ENCODE data around the gene ALDH3B1. TPM values are rescaled to one million over a fixed set of nuclear protein-coding genes. Genes with fewer than 3 reads are reported as not detected.
A peak's percentile ranks its signal among the peaks of the same experiment; 100 is the strongest.

The ALDH3B1 gene
- total RNA-seq, 2 experiments from 2014 or later, result not detected

GRCh38 chr11:68044145-68044813, 34.2 kb downstream of the ALDH3B1 start:
- no peak for ATAC-seq
- ChIA-PET CTCF (no interaction called here), POLR2A (no interaction called here)
- no peaks in the 10 kb centered on the region for H3K27me3 Mint-ChIP-seq (ENCODE audit: low read depth)
- H3K4me1 Mint-ChIP-seq (ENCODE audit: low read depth), result peaks cover 12% of the 10 kb centered on the region
- H3K27ac Mint-ChIP-seq, result no peak overlapping the region
- peaks cover 36% of the 10 kb centered on the region for H3K36me3 Mint-ChIP-seq (ENCODE audit: low read depth)
- H3K4me3 Mint-ChIP-seq, result no peak overlapping the region
- H3K9me3 Mint-ChIP-seq (ENCODE audit: insufficient read depth), result no peaks in the 10 kb centered on the region
- DNase-seq, result no peak

- Mint-ChIP-seq H3K4me1 (ENCODE audit: low read depth) (peaks cover 12% of the 10 kb centered on the region), H3K27me3 (ENCODE audit: low read depth) (no peaks in the 10 kb centered on the region), H3K9me3 (ENCODE audit: insufficient read depth) (no peaks in the 10 kb centered on the region), H3K36me3 (ENCODE audit: low read depth) (peaks cover 34% of the 10 kb centered on the region), H3K27ac (no peak overlapping the region), H3K4me3 (no peak overlapping the region)
- ATAC-seq (no peak), DNase-seq (no peak)
- ChIA-PET POLR2A (no interaction called here), CTCF (no interaction called here)
These were observed 34.8 kb downstream of the ALDH3B1 start for GRCh38 chr11:68044898-68045351.

DNA sequence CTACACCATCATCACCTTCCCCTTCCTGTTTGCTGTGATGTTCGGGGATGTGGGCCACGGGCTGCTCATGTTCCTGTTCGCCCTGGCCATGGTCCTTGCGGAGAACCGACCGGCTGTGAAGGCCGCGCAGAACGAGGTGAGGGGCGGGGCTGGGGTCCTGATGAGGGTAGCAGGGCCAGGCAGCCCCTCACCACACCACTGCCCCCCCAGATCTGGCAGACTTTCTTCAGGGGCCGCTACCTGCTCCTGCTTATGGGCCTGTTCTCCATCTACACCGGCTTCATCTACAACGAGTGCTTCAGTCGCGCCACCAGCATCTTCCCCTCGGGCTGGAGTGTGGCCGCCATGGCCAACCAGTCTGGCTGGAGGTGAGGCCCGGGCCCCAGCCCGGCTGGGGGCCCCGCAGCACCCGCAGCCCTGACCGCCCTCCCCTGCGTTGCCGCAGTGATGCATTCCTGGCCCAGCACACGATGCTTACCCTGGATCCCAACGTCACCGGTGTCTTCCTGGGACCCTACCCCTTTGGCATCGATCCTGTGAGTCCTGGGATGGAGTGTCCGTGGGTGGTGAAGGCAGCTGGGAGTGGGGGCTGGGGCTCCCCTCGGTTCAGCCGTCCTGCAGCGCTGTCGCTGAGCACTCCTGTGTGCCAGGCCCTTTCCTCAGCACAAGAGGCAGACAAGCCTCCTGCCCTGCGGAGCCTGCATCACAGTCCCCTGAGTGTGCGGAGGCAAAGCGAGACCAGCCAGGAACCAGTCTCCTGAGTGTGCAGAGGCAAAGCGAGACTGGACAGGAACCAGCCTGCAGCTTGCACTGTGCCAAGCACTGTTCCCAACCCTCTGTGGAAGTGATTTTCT, 37.5 kb downstream of the ALDH3B1 start:
- no peaks in the 10 kb centered on the region for H3K27me3 Mint-ChIP-seq (ENCODE audit: low read depth)
- CTCF ChIA-PET, result no interaction called here
- no peak for DNase-seq

DNA sequence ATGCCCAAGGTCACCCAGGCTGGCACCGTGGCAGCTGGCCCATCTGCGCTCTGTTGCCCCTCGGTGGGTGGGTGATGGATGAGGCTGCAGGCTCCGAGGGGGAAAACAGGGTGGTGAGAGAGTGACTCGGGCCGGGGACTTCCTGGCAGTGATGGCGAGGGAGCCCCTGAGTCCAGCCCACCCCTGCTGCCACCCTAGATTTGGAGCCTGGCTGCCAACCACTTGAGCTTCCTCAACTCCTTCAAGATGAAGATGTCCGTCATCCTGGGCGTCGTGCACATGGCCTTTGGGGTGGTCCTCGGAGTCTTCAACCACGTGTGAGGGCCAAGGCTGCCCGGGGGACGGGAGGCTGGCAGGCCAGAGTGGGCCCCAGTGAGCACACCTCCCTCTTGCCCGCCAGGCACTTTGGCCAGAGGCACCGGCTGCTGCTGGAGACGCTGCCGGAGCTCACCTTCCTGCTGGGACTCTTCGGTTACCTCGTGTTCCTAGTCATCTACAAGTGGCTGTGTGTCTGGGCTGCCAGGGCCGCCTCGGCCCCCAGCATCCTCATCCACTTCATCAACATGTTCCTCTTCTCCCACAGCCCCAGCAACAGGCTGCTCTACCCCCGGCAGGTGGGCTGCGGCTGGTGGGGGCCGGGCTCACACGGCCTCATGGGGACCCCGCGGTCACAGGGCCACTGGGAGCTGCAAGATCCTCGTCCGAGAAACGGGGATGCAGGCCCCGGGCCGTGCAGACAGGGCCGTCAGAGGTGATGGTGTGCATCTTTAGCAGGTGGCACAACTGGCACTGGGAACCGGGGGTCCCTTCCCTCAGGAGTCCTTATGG, 38.8 kb downstream of the ALDH3B1 start:
- Mint-ChIP-seq H3K4me1 (ENCODE audit: low read depth) (peaks cover 2% of the 10 kb centered on the region), H3K9me3 (ENCODE audit: insufficient read depth) (no peaks in the 10 kb centered on the region), H3K4me3 (no peak overlapping the region), H3K36me3 (ENCODE audit: low read depth) (peaks cover 49% of the 10 kb centered on the region), H3K27me3 (ENCODE audit: low read depth) (no peaks in the 10 kb centered on the region), H3K27ac (no peak overlapping the region)
- ATAC-seq, result no peak
- ChIA-PET CTCF (no interaction called here), POLR2A (no interaction called here)
- DNase-seq, result no peak

More for the DNA sequence above, 37.5 kb downstream of the ALDH3B1 start:
- Mint-ChIP-seq H3K4me1 (ENCODE audit: low read depth) (peaks cover 2% of the 10 kb centered on the region), H3K4me3 (no peak overlapping the region), H3K27ac (no peak overlapping the region), H3K36me3 (ENCODE audit: low read depth) (peaks cover 41% of the 10 kb centered on the region), H3K9me3 (ENCODE audit: insufficient read depth) (no peaks in the 10 kb centered on the region)
- POLR2A ChIA-PET, result no interaction called here
- ATAC-seq, result no peak

DNA sequence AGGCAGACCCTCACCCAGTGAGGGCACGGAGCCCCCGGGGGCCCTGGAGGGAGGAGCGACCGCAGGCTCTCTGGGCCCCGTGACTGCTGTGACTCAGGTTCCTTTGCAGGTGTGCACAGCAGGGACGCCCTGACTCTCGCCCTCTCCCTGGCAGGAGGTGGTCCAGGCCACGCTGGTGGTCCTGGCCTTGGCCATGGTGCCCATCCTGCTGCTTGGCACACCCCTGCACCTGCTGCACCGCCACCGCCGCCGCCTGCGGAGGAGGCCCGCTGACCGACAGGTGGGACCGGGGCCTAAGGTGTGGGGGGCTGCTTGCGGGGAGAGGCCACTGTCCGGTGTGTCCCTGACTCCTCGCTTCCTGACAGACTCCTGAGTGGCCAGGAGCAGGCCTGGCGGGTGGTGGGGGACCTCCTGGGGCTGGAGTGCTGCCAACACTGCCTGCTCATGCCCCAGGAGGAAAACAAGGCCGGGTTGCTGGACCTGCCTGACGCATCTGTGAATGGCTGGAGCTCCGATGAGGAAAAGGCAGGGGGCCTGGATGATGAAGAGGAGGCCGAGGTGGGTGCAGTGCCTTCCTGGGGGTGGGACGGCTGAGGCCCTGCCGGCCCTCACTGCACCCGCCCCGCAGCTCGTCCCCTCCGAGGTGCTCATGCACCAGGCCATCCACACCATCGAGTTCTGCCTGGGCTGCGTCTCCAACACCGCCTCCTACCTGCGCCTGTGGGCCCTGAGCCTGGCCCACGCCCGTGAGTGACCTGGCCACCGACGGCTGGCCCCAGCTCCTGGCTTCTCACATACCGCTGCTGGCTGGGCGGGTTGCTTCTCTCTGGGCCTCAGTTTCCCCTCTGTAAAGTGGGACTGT, 39.6 kb downstream of the ALDH3B1 start:
- DNase-seq (no peak), ATAC-seq (no peak)
- H3K27me3 Mint-ChIP-seq (ENCODE audit: low read depth), result no peaks in the 10 kb centered on the region
- ChIA-PET POLR2A (no interaction called here), CTCF (no interaction called here)
- peaks cover 44% of the 10 kb centered on the region for H3K36me3 Mint-ChIP-seq (ENCODE audit: low read depth)
- H3K27ac Mint-ChIP-seq, result no peak overlapping the region
- peaks cover 2% of the 10 kb centered on the region for H3K4me1 Mint-ChIP-seq (ENCODE audit: low read depth)
- H3K9me3 Mint-ChIP-seq (ENCODE audit: insufficient read depth), result no peaks in the 10 kb centered on the region
- H3K4me3 Mint-ChIP-seq, result no peak overlapping the region

GRCh38 chr11:68050371-68050841, 40.3 kb downstream of the ALDH3B1 start:
- CTCF ChIA-PET, result no interaction called here
- no peak overlapping the region for H3K4me3 Mint-ChIP-seq
- no peaks in the 10 kb centered on the region for H3K27me3 Mint-ChIP-seq (ENCODE audit: low read depth)
- DNase-seq (no peak), ATAC-seq (no peak)
- no peaks in the 10 kb centered on the region for H3K9me3 Mint-ChIP-seq (ENCODE audit: insufficient read depth)
- no peak overlapping the region for H3K27ac Mint-ChIP-seq
- peaks cover 2% of the 10 kb centered on the region for H3K4me1 Mint-ChIP-seq (ENCODE audit: low read depth)
- POLR2A ChIA-PET, result no interaction called here
- peaks cover 39% of the 10 kb centered on the region for H3K36me3 Mint-ChIP-seq (ENCODE audit: low read depth)

GRCh38 chr11:68051191-68052136, 41.3 kb downstream of the ALDH3B1 start:
- ChIA-PET CTCF (interaction anchor here (1.5 kb wide), 1 partner anchor 48 kb away, joined by 3 read pairs; no protein-coding TSS in a partner anchor), POLR2A (interaction anchor here (0.7 to 3.1 kb wide), 3 partner anchors 10 to 455 kb away, joined by 3 to 17 read pairs (median 3); no protein-coding TSS in a partner anchor)
- H3K4me1 Mint-ChIP-seq (ENCODE audit: low read depth), result peaks cover 2% of the 10 kb centered on the region
- ATAC-seq, result no peak
- H3K36me3 Mint-ChIP-seq (ENCODE audit: low read depth), result peaks cover 34% of the 10 kb centered on the region
- DNase-seq, result no peak
- peak overlapping the region; percentile 57 for H3K27ac Mint-ChIP-seq
- H3K4me3 Mint-ChIP-seq, result no peak overlapping the region
- no peaks in the 10 kb centered on the region for H3K9me3 Mint-ChIP-seq (ENCODE audit: insufficient read depth)
- H3K27me3 Mint-ChIP-seq (ENCODE audit: low read depth), result no peaks in the 10 kb centered on the region

- no peaks in the 10 kb centered on the region for H3K27me3 Mint-ChIP-seq (ENCODE audit: low read depth)
- ChIA-PET POLR2A (interaction anchor here (0.7 to 3.1 kb wide), 3 partner anchors 11 to 455 kb away, joined by 3 to 17 read pairs (median 3); no protein-coding TSS in a partner anchor), CTCF (interaction anchor here (1.5 kb wide), 1 partner anchor 47 kb away, joined by 3 read pairs; no protein-coding TSS in a partner anchor)
- no peaks in the 10 kb centered on the region for H3K9me3 Mint-ChIP-seq (ENCODE audit: insufficient read depth)
- ATAC-seq (no peak), DNase-seq (no peak)
- no peaks in the 10 kb centered on the region for H3K4me1 Mint-ChIP-seq (ENCODE audit: low read depth)
- H3K4me3 Mint-ChIP-seq, result no peak overlapping the region
- H3K27ac Mint-ChIP-seq, result peak overlapping the region; percentile 57
- H3K36me3 Mint-ChIP-seq (ENCODE audit: low read depth), result peaks cover 32% of the 10 kb centered on the region
These were observed 42.2 kb downstream of the ALDH3B1 start for GRCh38 chr11:68052137-68052873.

GRCh38 chr11:68053117-68053516, 43.0 kb downstream of the ALDH3B1 start:
- DNase-seq, result no peak
- no peaks in the 10 kb centered on the region for H3K27me3 Mint-ChIP-seq (ENCODE audit: low read depth)
- no peak overlapping the region for H3K4me3 Mint-ChIP-seq
- ChIA-PET CTCF (interaction anchor here (1.5 kb wide), 1 partner anchor 46 kb away, joined by 3 read pairs; no protein-coding TSS in a partner anchor), POLR2A (interaction anchor here (3.1 kb wide), 1 partner anchor 12 kb away, joined by 17 read pairs; no protein-coding TSS in a partner anchor)
- no peak for ATAC-seq
- no peaks in the 10 kb centered on the region for H3K4me1 Mint-ChIP-seq (ENCODE audit: low read depth)
- peaks cover 32% of the 10 kb centered on the region for H3K36me3 Mint-ChIP-seq (ENCODE audit: low read depth)
- H3K27ac Mint-ChIP-seq, result peak overlapping the region; percentile 39
- no peaks in the 10 kb centered on the region for H3K9me3 Mint-ChIP-seq (ENCODE audit: insufficient read depth)
